Central memory CD8-positive, alpha-beta T cell (primary cell): Measurements from ENCODE around the gene CD160.
"Not testable (repeated sequence)": the region's sequence is repeated elsewhere in the genome, so short reads cannot be mapped to it uniquely, and the experiment has no call there.

Experiments used
- ATAC-seq: fragments of 150-1000 bp; cut with Tn5 transposase; replicated peaks from 2 replicates; pipeline ENCODE4 v1.10.0; 2022; ENCODE audit warnings: mild to moderate bottlenecking, moderate FRiP score, moderate number of reproducible peaks; ENCODE audit not compliant: poor library complexity, severe bottlenecking; ENCODE audit errors: extremely low read depth
- DNase-seq, 2 donors: peaks; one replicate each; pipeline ENCODE4 v3.0.0; 2021; ENCODE audit warnings: low spot score in 2 of 2
- H3K27ac Mint-ChIP-seq: one replicate; pipeline ENCODE4 v1.8.0; 2022; ENCODE audit warnings: low read depth, mild to moderate bottlenecking, moderate library complexity, mixed read lengths
- H3K27me3 Mint-ChIP-seq: one replicate; pipeline ENCODE4 v1.8.0; 2022; ENCODE audit warnings: mixed read lengths
- H3K36me3 Mint-ChIP-seq: one replicate; pipeline ENCODE4 v1.8.0; 2022; ENCODE audit warnings: mild to moderate bottlenecking, moderate library complexity, mixed read lengths; ENCODE audit not compliant: insufficient read depth
- H3K4me1 Mint-ChIP-seq: one replicate; pipeline ENCODE4 v1.8.0; 2022; ENCODE audit warnings: mixed read lengths
- H3K4me3 Mint-ChIP-seq: one replicate; pipeline ENCODE4 v1.8.0; 2022; ENCODE audit warnings: mild to moderate bottlenecking, moderate library complexity, mixed read lengths
- H3K9me3 Mint-ChIP-seq: one replicate; pipeline ENCODE4 v1.8.0; 2022; ENCODE audit warnings: mixed read lengths

Gene CD160

GRCh38 chr1:145766926-145767325, 47.6 kb downstream of the CD160 start:
- not testable (repeated sequence) for DNase-seq, H3K27ac Mint-ChIP-seq, H3K4me1 Mint-ChIP-seq, ATAC-seq, H3K9me3 Mint-ChIP-seq, H3K27me3 Mint-ChIP-seq, H3K4me3 Mint-ChIP-seq
- H3K36me3 Mint-ChIP-seq = peaks cover 21% of the 10 kb centered on the region

- not testable (repeated sequence) for H3K27me3 Mint-ChIP-seq, H3K4me3 Mint-ChIP-seq, H3K9me3 Mint-ChIP-seq, ATAC-seq, DNase-seq, H3K4me1 Mint-ChIP-seq, H3K27ac Mint-ChIP-seq
- peaks cover 24% of the 10 kb centered on the region for H3K36me3 Mint-ChIP-seq
These were observed 48.7 kb downstream of the CD160 start for GRCh38 chr1:145768004-145768403.

GRCh38 chr1:145771056-145771455, 51.8 kb downstream of the CD160 start:
- Mint-ChIP-seq H3K36me3 (peaks cover 23% of the 10 kb centered on the region), H3K9me3 (no peaks in the 10 kb centered on the region), H3K27ac (no peak overlapping the region), H3K27me3 (no peaks in the 10 kb centered on the region), H3K4me3 (no peak overlapping the region), H3K4me1 (peaks cover 14% of the 10 kb centered on the region)
- DNase-seq (no peak), ATAC-seq (no peak)

GRCh38 chr1:145773423-145773822, 54.1 kb downstream of the CD160 start:
- Mint-ChIP-seq H3K27ac (peak overlapping the region; percentile 83), H3K9me3 (no peaks in the 10 kb centered on the region), H3K4me1 (peaks cover 14% of the 10 kb centered on the region), H3K27me3 (no peaks in the 10 kb centered on the region), H3K4me3 (no peak overlapping the region), H3K36me3 (peaks cover 16% of the 10 kb centered on the region)
- ATAC-seq (no peak), DNase-seq (no peak)

GRCh38 chr1:145777357-145778145, 58.3 kb downstream of the CD160 start:
- no peak for ATAC-seq
- Mint-ChIP-seq H3K9me3 (no peaks in the 10 kb centered on the region), H3K4me3 (no peak overlapping the region), H3K36me3 (peaks cover 21% of the 10 kb centered on the region), H3K4me1 (peaks cover 16% of the 10 kb centered on the region), H3K27me3 (no peaks in the 10 kb centered on the region), H3K27ac (no peak overlapping the region)
- DNase-seq = no peak

GRCh38 chr1:145778146-145778540, 58.8 kb downstream of the CD160 start:
- Mint-ChIP-seq H3K9me3 (no peaks in the 10 kb centered on the region), H3K4me1 (peaks cover 12% of the 10 kb centered on the region), H3K4me3 (no peak overlapping the region), H3K27ac (no peak overlapping the region), H3K36me3 (peaks cover 20% of the 10 kb centered on the region), H3K27me3 (no peaks in the 10 kb centered on the region)
- DNase-seq (no peak), ATAC-seq (no peak)

- Mint-ChIP-seq H3K4me3 (no peak overlapping the region), H3K9me3 (no peaks in the 10 kb centered on the region), H3K4me1 (peaks cover 23% of the 10 kb centered on the region), H3K36me3 (peaks cover 25% of the 10 kb centered on the region), H3K27me3 (no peaks in the 10 kb centered on the region), H3K27ac (peak overlapping the region; percentile 25)
- ATAC-seq (no peak), DNase-seq (no peak)
These were observed 63.2 kb downstream of the CD160 start for GRCh38 chr1:145782272-145783099.

GRCh38 chr1:145784409-145784808, 65.1 kb downstream of the CD160 start:
- Mint-ChIP-seq H3K4me1 (peaks cover 26% of the 10 kb centered on the region), H3K4me3 (no peak overlapping the region), H3K36me3 (peaks cover 33% of the 10 kb centered on the region), H3K9me3 (no peaks in the 10 kb centered on the region), H3K27me3 (no peaks in the 10 kb centered on the region), H3K27ac (no peak overlapping the region)
- no peak for ATAC-seq
- DNase-seq = no peak

GRCh38 chr1:145785547-145785946, 66.2 kb downstream of the CD160 start:
- Mint-ChIP-seq H3K27me3 (no peaks in the 10 kb centered on the region), H3K4me3 (no peak overlapping the region), H3K27ac (no peak overlapping the region), H3K4me1 (peaks cover 26% of the 10 kb centered on the region), H3K36me3 (peaks cover 29% of the 10 kb centered on the region), H3K9me3 (no peaks in the 10 kb centered on the region)
- DNase-seq (no peak), ATAC-seq (no peak)

- no peak for DNase-seq
- H3K9me3 Mint-ChIP-seq = no peaks in the 10 kb centered on the region
- peaks cover 26% of the 10 kb centered on the region for H3K4me1 Mint-ChIP-seq
- H3K36me3 Mint-ChIP-seq = peaks cover 24% of the 10 kb centered on the region
- no peaks in the 10 kb centered on the region for H3K27me3 Mint-ChIP-seq
- H3K4me3 Mint-ChIP-seq = no peak overlapping the region
- no peak overlapping the region for H3K27ac Mint-ChIP-seq
- no peak for ATAC-seq
These were observed 67.0 kb downstream of the CD160 start for GRCh38 chr1:145786271-145786670.

- ATAC-seq (no peak), DNase-seq (no peak)
- peak overlapping the region; percentile 26 for H3K27ac Mint-ChIP-seq
- no peaks in the 10 kb centered on the region for H3K9me3 Mint-ChIP-seq
- peaks cover 24% of the 10 kb centered on the region for H3K36me3 Mint-ChIP-seq
- H3K4me1 Mint-ChIP-seq = peaks cover 25% of the 10 kb centered on the region
- no peak overlapping the region for H3K4me3 Mint-ChIP-seq
- no peaks in the 10 kb centered on the region for H3K27me3 Mint-ChIP-seq
These were observed 69.3 kb downstream of the CD160 start for GRCh38 chr1:145788580-145788979.
